Adipocyte (in vitro differentiated cells): ENCODE measurements around the gene OR6B3.

Experiments used
- DNase-seq: peaks from one replicate; pipeline ENCODE4 v3.0.0-alpha.2; 2015; ENCODE audit warnings: low read depth
- H3K27me3 ChIP-seq: replicated peaks from 2 replicates; pipeline ENCODE4 v1.7.0; 2013; ENCODE audit warnings: mild to moderate bottlenecking, low read length, moderate library complexity; ENCODE audit not compliant: control insufficient read depth, insufficient read depth
- H3K36me3 ChIP-seq: 2 replicates; pipeline ENCODE4 v1.7.0; 2013; ENCODE audit warnings: low read length, mild to moderate bottlenecking, moderate library complexity; ENCODE audit not compliant: control insufficient read depth, insufficient read depth, severe bottlenecking
- H3K4me1 ChIP-seq: 2 replicates; pipeline ENCODE4 v1.7.0; 2013; ENCODE audit warnings: mild to moderate bottlenecking, low read length, moderate library complexity; ENCODE audit not compliant: control insufficient read depth, insufficient read depth
- H3K4me3 ChIP-seq: 2 replicates; pipeline ENCODE4 v1.7.0; 2013; ENCODE audit warnings: mild to moderate bottlenecking, low read length, moderate library complexity
- H3K9ac ChIP-seq: 2 replicates; pipeline ENCODE4 v1.7.0; 2013; ENCODE audit warnings: mild to moderate bottlenecking, low read length, moderate library complexity
- H3K9me3 ChIP-seq: 2 replicates; pipeline ENCODE4 v1.7.0; 2013; ENCODE audit warnings: mild to moderate bottlenecking, low read length, moderate library complexity; ENCODE audit not compliant: control insufficient read depth

Gene OR6B3

DNA sequence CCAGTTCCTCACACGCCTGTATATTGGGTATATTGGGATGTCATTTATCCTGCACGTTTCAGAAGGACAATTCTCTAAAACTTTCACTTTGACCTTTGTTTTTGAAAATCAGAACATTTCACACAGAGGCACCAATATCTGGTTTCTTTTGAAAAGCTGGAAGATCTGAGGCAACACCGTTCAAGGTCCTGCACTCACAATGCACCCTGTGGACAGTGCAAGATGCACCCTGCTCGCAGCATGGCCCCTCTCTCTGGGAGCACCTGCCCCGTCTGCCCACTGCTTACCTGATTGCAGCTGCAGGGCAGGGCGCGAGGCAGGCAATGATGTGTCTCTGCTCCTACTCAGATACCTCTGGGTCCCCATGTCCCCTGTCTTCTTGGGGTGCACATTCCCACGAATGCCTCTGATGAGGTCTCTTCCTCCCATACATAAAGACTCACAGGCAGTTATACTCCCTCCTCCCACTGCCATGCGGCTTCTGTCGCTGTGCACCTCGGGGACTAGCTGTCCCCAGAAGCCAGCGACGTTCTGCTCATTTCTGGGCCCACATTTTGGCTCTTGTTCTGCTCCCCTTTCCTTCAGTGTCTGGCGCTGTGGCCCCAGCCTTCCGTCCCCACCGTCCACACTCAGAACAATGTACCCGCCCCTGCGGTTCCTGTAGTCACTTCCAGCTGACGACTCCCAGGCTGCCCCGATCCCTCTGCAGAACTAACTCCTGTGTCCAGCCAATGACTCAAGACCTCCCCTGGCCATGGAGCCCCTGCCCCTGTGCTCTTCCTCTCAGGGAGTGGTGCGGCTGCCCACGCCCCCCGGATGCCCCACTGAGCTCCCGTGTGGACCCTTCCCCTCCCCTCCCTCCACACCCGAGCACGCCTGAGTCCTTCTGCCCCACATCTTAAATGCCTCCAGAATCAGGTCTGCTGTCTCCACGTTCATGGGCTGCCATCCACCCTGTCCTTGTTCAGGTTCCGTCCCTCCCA, at the start of gene OR6B3:
Gene OR6B3 (minus strand): TSS at position 349 of the 983 bp plus-strand sequence.
- H3K4me3 ChIP-seq: no peak within 1 kb of the TSS
- no peaks in the 10 kb centered on the region for H3K36me3 ChIP-seq
- peaks cover 81% of the 10 kb centered on the region for H3K27me3 ChIP-seq
- no peaks in the 10 kb centered on the region for H3K4me1 ChIP-seq
- DNase-seq: no peak
- H3K9ac ChIP-seq: no peak within 1 kb of the TSS
- no peaks in the 10 kb centered on the region for H3K9me3 ChIP-seq

DNA sequence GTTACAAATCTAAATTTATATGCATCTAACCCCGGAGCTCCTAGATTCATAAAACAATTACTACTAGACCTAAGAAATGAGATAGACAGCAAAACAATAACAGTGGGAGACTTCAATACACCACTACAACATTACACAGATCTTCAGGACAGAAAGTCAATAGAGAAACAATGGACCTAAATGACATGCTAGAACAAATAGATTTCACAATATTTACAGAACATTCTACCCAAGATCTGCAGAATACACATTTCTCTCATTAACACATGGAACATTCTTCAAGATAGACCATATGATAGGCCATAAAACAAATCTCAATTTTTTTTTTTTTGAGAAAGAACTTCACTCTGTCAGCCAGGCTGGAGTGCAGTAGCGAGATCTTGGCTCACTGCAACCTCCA, 45.0 kb upstream of the OR6B3 start:
- H3K9me3 ChIP-seq: peaks cover 59% of the 10 kb centered on the region
- peaks cover 40% of the 10 kb centered on the region for H3K27me3 ChIP-seq

DNA sequence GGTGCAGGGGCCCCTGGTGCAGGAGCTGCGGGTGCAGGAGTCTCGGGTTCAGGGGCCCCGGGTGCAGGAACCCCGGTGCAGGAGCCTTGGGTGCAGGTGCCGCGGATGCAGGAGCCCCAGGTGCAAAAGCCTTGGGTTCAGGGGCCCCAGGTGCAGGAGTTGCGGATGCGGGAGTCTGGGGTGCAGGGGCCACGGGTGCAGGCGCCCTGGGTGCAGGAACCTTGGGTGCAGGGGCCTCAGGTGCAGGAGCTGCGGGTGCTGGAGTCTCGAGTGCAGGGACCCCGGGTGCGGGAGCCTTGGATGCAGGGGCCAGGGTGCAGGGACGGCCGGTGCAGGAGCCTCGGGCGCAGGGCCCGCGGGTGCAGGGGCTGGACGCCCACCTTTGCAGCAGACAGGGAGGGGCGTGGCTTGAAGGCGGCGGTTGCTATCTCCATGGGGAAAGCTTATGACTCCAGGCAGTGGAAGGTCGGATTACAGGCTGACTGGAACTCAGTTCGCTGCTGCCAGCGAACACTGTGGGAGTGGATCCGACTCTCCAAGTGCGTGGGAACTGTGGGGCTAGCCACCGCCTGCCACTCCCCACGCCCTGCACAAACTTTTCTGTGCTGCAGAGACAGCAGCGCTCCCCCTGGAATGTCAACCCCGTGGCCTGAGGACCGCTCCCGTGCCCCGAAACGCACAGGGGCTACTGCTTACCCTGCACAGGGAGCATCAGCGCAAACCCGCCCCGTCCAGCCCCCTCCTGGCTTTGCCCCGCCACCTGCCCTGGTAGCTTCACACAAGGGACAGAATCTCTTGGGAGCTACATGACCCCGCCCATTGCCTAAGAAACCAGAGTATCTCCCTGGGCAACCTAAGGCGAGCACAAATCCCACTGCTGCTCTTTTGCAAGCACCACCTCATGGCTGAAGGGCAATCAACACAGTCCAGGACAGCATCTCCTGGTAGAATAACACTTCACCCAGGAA, 42.5 kb upstream of the OR6B3 start:
- no peaks in the 10 kb centered on the region for H3K36me3 ChIP-seq
- DNase-seq: no peak
- H3K4me3 ChIP-seq: no peak overlapping the region
- no peaks in the 10 kb centered on the region for H3K4me1 ChIP-seq
- H3K9ac ChIP-seq: no peak overlapping the region
- H3K9me3 ChIP-seq: peaks cover 58% of the 10 kb centered on the region
- peaks cover 41% of the 10 kb centered on the region for H3K27me3 ChIP-seq

More for the DNA sequence above, 45.0 kb upstream of the OR6B3 start:
- H3K4me1 ChIP-seq: no peaks in the 10 kb centered on the region
- no peak overlapping the region for H3K4me3 ChIP-seq
- no peak overlapping the region for H3K9ac ChIP-seq
- DNase-seq: no peak
- H3K36me3 ChIP-seq: no peaks in the 10 kb centered on the region

DNA sequence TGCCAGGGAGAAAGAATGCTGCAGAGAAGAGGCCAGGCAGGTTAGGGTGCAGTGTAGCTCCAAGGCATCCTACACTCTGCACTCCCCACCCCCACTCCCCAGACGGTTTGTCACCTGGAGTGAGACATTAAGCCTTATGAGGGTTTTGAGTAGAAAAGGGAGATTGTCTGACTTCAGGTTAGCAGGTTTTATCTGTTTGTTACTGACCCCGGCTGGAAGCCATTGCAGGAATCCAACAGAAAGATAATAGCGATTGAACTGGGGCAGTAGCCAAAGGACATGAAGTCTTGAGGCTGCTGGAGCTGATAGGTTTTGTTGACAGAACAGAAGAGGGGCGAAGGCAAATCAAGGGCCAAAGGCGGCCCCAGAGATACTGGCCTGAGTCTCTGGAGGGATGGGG, 36.0 kb upstream of the OR6B3 start:
- Histone ChIP-seq H3K27me3 (peaks cover 18% of the 10 kb centered on the region), H3K36me3 (no peaks in the 10 kb centered on the region), H3K4me3 (no peak overlapping the region), H3K9ac (no peak overlapping the region), H3K9me3 (peaks cover 53% of the 10 kb centered on the region), H3K4me1 (no peaks in the 10 kb centered on the region)
- no peak for DNase-seq

DNA sequence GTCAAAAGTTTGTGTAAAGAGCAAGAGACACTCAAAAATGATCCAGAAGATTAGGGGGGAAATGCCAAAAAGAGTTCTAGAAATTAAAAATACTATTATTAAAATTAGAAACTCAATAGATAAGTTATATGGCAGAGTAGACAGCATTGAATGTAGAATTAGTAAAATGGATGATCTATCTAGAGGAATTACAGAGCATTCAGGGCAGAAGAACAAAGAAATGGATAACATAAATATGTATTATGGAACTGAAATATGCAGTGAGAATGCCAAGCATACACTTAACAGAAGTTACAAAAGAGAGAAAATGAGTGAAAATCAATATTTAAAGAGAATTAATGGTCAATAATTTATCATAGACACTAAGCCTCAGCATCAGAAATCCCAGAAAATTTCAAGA, 33.2 kb upstream of the OR6B3 start:
- H3K4me1 ChIP-seq: no peaks in the 10 kb centered on the region
- DNase-seq: no peak
- no peaks in the 10 kb centered on the region for H3K36me3 ChIP-seq
- H3K27me3 ChIP-seq: peaks cover 6% of the 10 kb centered on the region
- peaks cover 41% of the 10 kb centered on the region for H3K9me3 ChIP-seq
- H3K9ac ChIP-seq: no peak overlapping the region
- no peak overlapping the region for H3K4me3 ChIP-seq

DNA sequence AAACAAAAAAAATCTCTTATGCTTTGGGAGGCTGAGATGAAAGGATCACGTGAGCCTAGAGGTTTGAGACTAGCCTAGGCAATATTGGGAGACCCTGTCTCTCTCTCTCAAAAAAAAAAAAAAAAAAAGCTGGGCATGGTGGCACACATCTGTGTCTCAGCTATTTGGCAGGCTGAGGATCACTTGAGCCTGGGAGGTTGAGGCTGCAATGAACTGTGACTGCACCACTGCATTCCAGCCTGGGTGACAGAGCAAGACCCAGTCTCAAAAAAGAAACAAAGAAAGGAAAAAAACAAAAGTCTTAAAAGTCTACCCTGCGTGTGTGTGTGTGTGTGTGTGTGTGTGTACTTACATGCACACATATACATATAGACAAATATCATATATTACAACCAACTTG, 25.3 kb upstream of the OR6B3 start:
- DNase-seq: no peak
- H3K27me3 ChIP-seq: no peaks in the 10 kb centered on the region
- H3K9me3 ChIP-seq: peaks cover 37% of the 10 kb centered on the region
- no peaks in the 10 kb centered on the region for H3K36me3 ChIP-seq
- no peak overlapping the region for H3K4me3 ChIP-seq
- H3K4me1 ChIP-seq: no peaks in the 10 kb centered on the region
- H3K9ac ChIP-seq: no peak overlapping the region

DNA sequence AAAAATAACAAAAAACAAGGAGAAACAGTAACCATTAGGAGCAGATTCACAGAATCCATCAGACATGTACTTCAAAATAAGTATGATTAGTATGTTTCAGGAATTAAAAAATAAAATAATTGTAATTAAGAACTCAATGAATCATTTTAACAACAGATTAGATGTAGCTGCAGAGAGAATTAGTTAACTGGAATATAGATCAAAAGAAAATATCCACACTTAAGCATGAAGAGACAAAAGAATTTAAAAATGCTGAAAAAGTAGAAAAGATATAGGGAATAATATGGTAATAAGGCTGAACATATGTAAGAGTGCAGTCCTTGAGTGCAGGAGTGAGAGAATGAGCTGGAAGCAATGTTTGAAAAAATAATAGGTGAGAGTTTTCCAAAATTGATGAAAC, 24.1 kb upstream of the OR6B3 start:
- no peak for DNase-seq
- no peaks in the 10 kb centered on the region for H3K36me3 ChIP-seq
- H3K27me3 ChIP-seq: no peaks in the 10 kb centered on the region
- H3K4me1 ChIP-seq: no peaks in the 10 kb centered on the region
- H3K9ac ChIP-seq: no peak overlapping the region
- H3K9me3 ChIP-seq: peaks cover 37% of the 10 kb centered on the region
- H3K4me3 ChIP-seq: no peak overlapping the region

DNA sequence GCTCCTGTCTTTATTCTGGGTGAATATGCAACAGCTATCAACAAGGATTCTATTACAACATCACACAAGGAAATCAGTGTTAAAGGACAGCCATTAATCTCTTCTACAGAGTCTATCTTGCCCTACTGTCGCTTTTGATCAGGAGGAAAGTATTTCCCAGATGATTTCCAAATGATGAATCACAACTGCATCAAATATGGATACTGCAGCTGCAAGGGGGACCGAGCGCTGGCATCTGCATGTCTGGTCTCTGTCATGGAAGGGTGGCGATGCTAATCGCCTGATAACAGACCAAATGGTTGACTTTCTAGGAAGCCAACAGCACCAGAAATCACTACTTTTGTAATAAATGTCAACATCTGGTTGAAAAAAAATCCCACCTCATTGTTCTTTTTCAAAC, 21.2 kb upstream of the OR6B3 start:
- Histone ChIP-seq H3K4me1 (no peaks in the 10 kb centered on the region), H3K27me3 (no peaks in the 10 kb centered on the region), H3K4me3 (no peak overlapping the region), H3K9ac (no peak overlapping the region), H3K36me3 (no peaks in the 10 kb centered on the region), H3K9me3 (peaks cover 34% of the 10 kb centered on the region)
- no peak for DNase-seq

DNA sequence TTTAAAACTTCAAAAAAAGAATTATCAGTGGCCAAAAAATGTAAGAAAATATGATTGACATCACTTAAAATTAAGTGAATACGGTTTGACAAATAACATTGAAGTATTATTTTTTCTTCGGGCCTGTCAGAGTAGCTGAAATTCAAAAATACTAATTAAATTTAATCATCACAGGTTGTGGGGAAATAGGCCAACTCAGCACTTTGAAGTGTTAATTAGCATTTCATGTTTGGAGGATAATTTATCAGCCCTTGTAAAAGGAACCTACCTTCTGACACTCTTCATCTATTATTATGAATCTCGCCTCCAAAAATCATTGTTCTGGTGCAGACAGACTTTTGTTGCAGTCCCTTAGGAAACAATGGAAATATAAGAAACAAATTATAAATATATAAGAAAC, 17.6 kb upstream of the OR6B3 start:
- no peak overlapping the region for H3K9ac ChIP-seq
- no peak overlapping the region for H3K4me3 ChIP-seq
- no peaks in the 10 kb centered on the region for H3K36me3 ChIP-seq
- H3K27me3 ChIP-seq: no peaks in the 10 kb centered on the region
- no peak for DNase-seq
- H3K4me1 ChIP-seq: no peaks in the 10 kb centered on the region
- H3K9me3 ChIP-seq: peaks cover 19% of the 10 kb centered on the region

DNA sequence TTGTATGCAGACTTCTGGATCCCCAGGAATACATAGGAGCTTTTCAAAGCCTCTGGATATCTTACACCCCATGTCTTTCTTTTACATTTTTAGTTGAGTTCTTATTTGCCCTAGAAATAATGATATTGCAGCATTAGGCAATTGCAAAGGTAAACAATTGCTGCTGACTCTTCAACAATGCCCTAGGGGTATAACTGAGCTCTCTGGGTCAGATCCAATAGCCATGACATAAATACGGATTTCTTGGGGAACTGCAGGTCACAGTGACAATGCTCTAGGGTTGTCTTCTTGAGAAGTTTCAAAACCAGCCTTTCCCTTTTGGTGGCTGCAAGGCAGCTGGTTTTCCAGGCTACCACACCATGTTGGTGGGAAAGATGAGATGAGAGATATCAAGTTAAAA, 16.5 kb upstream of the OR6B3 start:
- H3K9ac ChIP-seq: no peak overlapping the region
- H3K4me3 ChIP-seq: no peak overlapping the region
- no peaks in the 10 kb centered on the region for H3K36me3 ChIP-seq
- peaks cover 19% of the 10 kb centered on the region for H3K9me3 ChIP-seq
- peaks cover 5% of the 10 kb centered on the region for H3K27me3 ChIP-seq
- no peaks in the 10 kb centered on the region for H3K4me1 ChIP-seq
- DNase-seq: no peak

DNA sequence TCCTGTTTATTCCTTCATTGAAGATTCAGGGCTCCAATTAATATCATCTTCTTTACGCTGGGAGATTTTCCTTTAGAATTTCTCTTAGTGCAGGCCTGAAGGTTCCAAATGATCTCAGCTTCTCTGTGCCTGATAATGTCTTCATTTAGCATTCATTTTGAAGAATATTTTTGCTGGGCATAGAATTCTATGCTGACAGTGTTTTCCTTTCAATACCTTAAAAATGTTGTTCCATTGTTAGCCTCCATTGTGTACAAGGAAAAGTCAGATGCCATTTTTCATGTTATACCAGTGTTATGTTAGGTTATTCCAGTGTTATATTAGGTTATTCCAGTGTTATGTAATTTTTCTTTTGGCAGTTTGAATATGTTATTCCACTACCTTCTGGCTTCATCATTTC, 14.9 kb upstream of the OR6B3 start:
- Histone ChIP-seq H3K4me1 (no peaks in the 10 kb centered on the region), H3K27me3 (peaks cover 10% of the 10 kb centered on the region), H3K9ac (no peak overlapping the region), H3K9me3 (peaks cover 19% of the 10 kb centered on the region), H3K4me3 (no peak overlapping the region), H3K36me3 (no peaks in the 10 kb centered on the region)
- no peak for DNase-seq
